Natural killer cell (primary cell): ENCODE data around the gene TUT7. TPM values are rescaled to one million over a fixed set of nuclear protein-coding genes. Genes with fewer than 3 reads are reported as not detected.

ENCODE experiments used
- ATAC-seq, 3 donors: fragments of 150-1000 bp in 2 of 3; fragments of 200-7000 bp in 1 of 3; cut with Tn5 transposase; 1 replicate in 1 of 3; 2 replicates in 2 of 3; pipeline ENCODE4 v1.10.0; 2021; ENCODE audit warnings: mild to moderate bottlenecking in 2 of 3, moderate library complexity in 2 of 3
- DNase-seq, 2 donors: peaks; one replicate each; pipeline versions ENCODE4 v3.0.0 to v3.0.0-alpha.2; 2013 to 2021; ENCODE audit warnings: mixed read lengths in 1 of 2
- H3K27ac ChIP-seq: one replicate; pipeline ENCODE4 v1.5.1; 2013; ENCODE audit warnings: mild to moderate bottlenecking, low read length
- H3K27me3 ChIP-seq: one replicate; pipeline ENCODE4 v1.6.1; 2013; ENCODE audit warnings: low read length; ENCODE audit not compliant: control insufficient read depth, insufficient read depth
- H3K36me3 ChIP-seq: one replicate; pipeline ENCODE4 v1.6.1; 2013; ENCODE audit warnings: low read length; ENCODE audit not compliant: control insufficient read depth, insufficient read depth
- H3K4me1 ChIP-seq: one replicate; pipeline ENCODE4 v1.6.1; 2013; ENCODE audit warnings: low read length; ENCODE audit not compliant: control insufficient read depth, insufficient read depth
- H3K4me3 ChIP-seq: one replicate; pipeline ENCODE4 v1.5.1; 2013; ENCODE audit warnings: low read length
- H3K9me3 ChIP-seq: one replicate; pipeline ENCODE4 v1.6.1; 2013; ENCODE audit warnings: low read length; ENCODE audit not compliant: control insufficient read depth, insufficient read depth
- H3K27ac Mint-ChIP-seq, 2 donors: one replicate each; pipeline ENCODE4 v1.8.0; 2022; ENCODE audit warnings: mild to moderate bottlenecking in 2 of 2, mixed read lengths in 2 of 2, moderate library complexity in 1 of 2
- H3K27me3 Mint-ChIP-seq, 2 donors: one replicate each; pipeline ENCODE4 v1.8.0; 2022; ENCODE audit warnings: low read depth in 2 of 2, mixed read lengths in 2 of 2
- H3K36me3 Mint-ChIP-seq: one replicate; pipeline ENCODE4 v1.8.0; 2022; ENCODE audit warnings: mixed read lengths
- H3K4me1 Mint-ChIP-seq, 2 donors: one replicate each; pipeline ENCODE4 v1.8.0; 2022; ENCODE audit warnings: mixed read lengths in 2 of 2
- H3K4me3 Mint-ChIP-seq: one replicate; pipeline ENCODE4 v1.8.0; 2022; ENCODE audit warnings: mild to moderate bottlenecking, moderate library complexity, mixed read lengths
- H3K9me3 Mint-ChIP-seq, 2 donors: one replicate each; pipeline ENCODE4 v1.8.0; 2022; ENCODE audit warnings: mixed read lengths in 2 of 2
- WGBS: methylation state at CpG from one replicate; pipeline ENCODE4 v1.1.7; 2013; ENCODE audit warnings: missing lambda C conversion rate; ENCODE audit not compliant: insufficient coverage; 5-methylcytosine and 5-hydroxymethylcytosine counted together
- intact Hi-C: fragments of 100-400 bp; cut with micrococcal nuclease; formaldehyde crosslinking; loops from one replicate; pipeline ENCODE4 v1.14.2; 2022
- total RNA-seq, 4 donors: library from RNA; stranded (reverse); fragments of 120-200 nt in 1 of 4; gene quantifications; one replicate each; pipeline versions ENCODE4 v1.2.3 to v1.2.4, GENCODE V29; 2013 to 2022
- TF ChIP-seq, protein P1 (sequence below): fragments of 200-600 bp; IDR thresholded peaks from one replicate; pipeline ENCODE4 v1.8.0; 2022; ENCODE audit warnings: antibody characterized with exemption

The TUT7 gene
- total RNA-seq, 3 donors from 2014 or later (not counting 1 experiment from before 2014, with no cell fraction given) = 84.7 to 94.8 (median 85.6) TPM

DNA sequence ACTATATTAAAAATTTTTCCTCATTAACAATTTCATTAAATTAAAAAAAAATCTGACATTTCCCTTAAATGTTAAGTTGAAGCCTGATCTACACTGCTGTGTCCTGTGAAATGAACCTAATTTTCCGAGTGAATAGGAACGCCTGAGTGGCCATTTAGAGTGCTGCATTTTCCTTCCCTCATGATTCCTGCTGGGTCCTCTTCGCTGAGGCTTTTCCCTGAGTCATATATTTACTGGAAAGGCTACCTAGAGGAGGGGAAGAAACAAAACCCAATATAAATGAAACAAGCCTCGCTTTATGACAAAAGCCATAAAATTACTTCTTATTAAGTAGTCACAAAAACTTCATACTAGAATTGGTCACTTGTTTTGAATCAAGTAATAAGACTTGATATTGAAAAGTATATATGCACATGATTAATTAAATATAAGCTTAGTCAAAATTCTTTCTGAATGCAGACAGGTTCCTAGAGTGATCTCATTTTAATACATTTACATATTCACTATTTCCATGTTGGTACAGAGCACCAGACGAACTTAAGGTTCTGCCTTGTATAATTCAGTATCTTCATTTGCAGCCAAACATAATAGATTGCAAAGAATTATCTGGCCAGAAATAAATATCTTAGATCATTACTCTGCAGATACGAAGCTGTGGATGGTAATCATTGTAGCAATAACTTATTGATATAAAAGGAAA, 65.6 kb downstream of the TUT7 start:
- Mint-ChIP-seq H3K27me3 (no peaks in the 10 kb centered on the region), H3K4me1 (peaks cover 2 to 6% of the 10 kb centered on the region in 2 donors), H3K9me3 (no peaks in the 10 kb centered on the region), H3K4me3 (no peak overlapping the region), H3K27ac (peak overlapping the region; percentile 6 to 81), H3K36me3 (no peaks in the 10 kb centered on the region)
- WGBS = 91% methylated on average over 3 of the region's 6 CpGs
- TF ChIP-seq, protein P1, sequence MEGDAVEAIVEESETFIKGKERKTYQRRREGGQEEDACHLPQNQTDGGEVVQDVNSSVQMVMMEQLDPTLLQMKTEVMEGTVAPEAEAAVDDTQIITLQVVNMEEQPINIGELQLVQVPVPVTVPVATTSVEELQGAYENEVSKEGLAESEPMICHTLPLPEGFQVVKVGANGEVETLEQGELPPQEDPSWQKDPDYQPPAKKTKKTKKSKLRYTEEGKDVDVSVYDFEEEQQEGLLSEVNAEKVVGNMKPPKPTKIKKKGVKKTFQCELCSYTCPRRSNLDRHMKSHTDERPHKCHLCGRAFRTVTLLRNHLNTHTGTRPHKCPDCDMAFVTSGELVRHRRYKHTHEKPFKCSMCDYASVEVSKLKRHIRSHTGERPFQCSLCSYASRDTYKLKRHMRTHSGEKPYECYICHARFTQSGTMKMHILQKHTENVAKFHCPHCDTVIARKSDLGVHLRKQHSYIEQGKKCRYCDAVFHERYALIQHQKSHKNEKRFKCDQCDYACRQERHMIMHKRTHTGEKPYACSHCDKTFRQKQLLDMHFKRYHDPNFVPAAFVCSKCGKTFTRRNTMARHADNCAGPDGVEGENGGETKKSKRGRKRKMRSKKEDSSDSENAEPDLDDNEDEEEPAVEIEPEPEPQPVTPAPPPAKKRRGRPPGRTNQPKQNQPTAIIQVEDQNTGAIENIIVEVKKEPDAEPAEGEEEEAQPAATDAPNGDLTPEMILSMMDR = no peak
- Histone ChIP-seq H3K36me3 (peaks cover 21% of the 10 kb centered on the region), H3K4me1 (peaks cover under 1% of the 10 kb centered on the region), H3K27me3 (no peaks in the 10 kb centered on the region), H3K9me3 (no peaks in the 10 kb centered on the region), H3K4me3 (no peak overlapping the region), H3K27ac (no peak overlapping the region)
- DNase-seq = no peak
- intact Hi-C loops = loop anchor here (10.0 kb wide), 1 partner anchor 84 kb away; no protein-coding TSS in a partner anchor
- ATAC-seq = no peak

GRCh38 chr9:86287013-86287412, 67.2 kb downstream of the TUT7 start:
- ATAC-seq (no peak), DNase-seq (peak in 1 of 2 donors; percentile 20)
- H3K27me3 ChIP-seq = no peaks in the 10 kb centered on the region
- intact Hi-C loops = loop anchor here (10.0 kb wide), 1 partner anchor 82 kb away; no protein-coding TSS in a partner anchor
- Mint-ChIP-seq H3K9me3 (no peaks in the 10 kb centered on the region), H3K27me3 (no peaks in the 10 kb centered on the region), H3K4me3 (no peak overlapping the region), H3K27ac (peak overlapping the region; percentile 0 to 53), H3K36me3 (no peaks in the 10 kb centered on the region), H3K4me1 (peaks cover 11 to 15% of the 10 kb centered on the region in 2 donors)
- 69% methylated on average over 7 of the region's 7 CpGs for WGBS
- TF ChIP-seq, protein P1 = no peak
- no peak overlapping the region for H3K4me3 ChIP-seq
- peaks cover 9% of the 10 kb centered on the region for H3K4me1 ChIP-seq
- H3K36me3 ChIP-seq = peaks cover 21% of the 10 kb centered on the region
- H3K9me3 ChIP-seq = no peaks in the 10 kb centered on the region
- no peak overlapping the region for H3K27ac ChIP-seq

GRCh38 chr9:86286278-86286677, 67.9 kb downstream of the TUT7 start:
- DNase-seq = no peak
- Mint-ChIP-seq H3K9me3 (no peaks in the 10 kb centered on the region), H3K4me1 (peaks cover 14 to 19% of the 10 kb centered on the region in 2 donors), H3K27me3 (no peaks in the 10 kb centered on the region), H3K27ac (peak overlapping the region; percentile 0 to 53), H3K36me3 (no peaks in the 10 kb centered on the region), H3K4me3 (no peak overlapping the region)
- Histone ChIP-seq H3K4me1 (peaks cover 13% of the 10 kb centered on the region), H3K36me3 (peaks cover 21% of the 10 kb centered on the region), H3K4me3 (no peak overlapping the region), H3K27ac (no peak overlapping the region), H3K27me3 (no peaks in the 10 kb centered on the region), H3K9me3 (no peaks in the 10 kb centered on the region)
- 60% methylated on average over 3 of the region's 3 CpGs for WGBS
- no peak for ATAC-seq
- TF ChIP-seq, protein P1 = no peak
- intact Hi-C loops = loop anchor here (10.0 kb wide), 1 partner anchor 81 kb away; no protein-coding TSS in a partner anchor
